Measurements from ENCODE around the gene PLRG1.

DNA sequence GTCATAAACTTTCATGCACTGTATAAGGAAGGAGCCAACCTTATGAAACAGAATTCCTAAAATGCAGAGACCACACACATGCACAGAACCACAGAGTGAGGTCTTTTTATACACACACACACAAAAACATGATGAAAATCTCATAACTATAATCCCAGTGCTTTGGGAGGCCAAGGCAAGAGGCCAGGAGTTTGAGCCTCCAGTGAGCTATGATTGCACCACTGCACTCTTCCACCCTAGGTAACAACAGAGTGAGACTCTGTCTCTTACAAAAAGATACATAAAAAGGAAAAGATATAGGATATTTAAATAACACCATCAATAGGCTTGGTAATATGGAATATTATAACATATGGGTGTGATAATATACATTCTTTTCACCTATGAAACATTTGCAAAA is 29.7 kb upstream of the PLRG1 start:
- TF ChIP-seq EZH2phosphoT487 (IDR thresholded peaks at IDR 0.05; ENCODE audit: insufficient read depth, low read depth): no peak
- no peak for TF ChIP-seq EZH2 (IDR thresholded peaks at IDR 0.05; ENCODE audit: insufficient read depth, poor library complexity, severe bottlenecking)
